K562 (cell line): ENCODE results near the gene PFDN2. TPM values are rescaled to one million over a fixed set of nuclear protein-coding genes. Genes with fewer than 3 reads are reported as not detected.

Source experiments
- ATAC-seq: fragments of 200-7000 bp; cut with Tn5 transposase; 3 replicates; pipeline ENCODE4 v1.9.1; 2020; ENCODE audit warnings: moderate library complexity
- BruUV-seq: library from RNA; stranded (reverse); fragments of 400-500 nt; replicated peaks from 2 replicates; lab custom pipeline; 2021; lab: Mats Ljungman, UMichigan
- CTCF ChIA-PET: fragments of 300-600 bp; formaldehyde crosslinking; extraction: SDS; loops from one replicate; lab custom pipeline; 2021; ENCODE audit warnings: low intra/inter-chr PET ratio; lab: Yijun Ruan, JAX
- POLR2A ChIA-PET: fragments of 300-600, 350-650 bp; sonication (Branson Sonifier 250); formaldehyde crosslinking; extraction: SDS; loops from one replicate; lab custom pipeline; 2021; ENCODE audit warnings: antibody characterized with exemption, inconsistent platforms; lab: Yijun Ruan, JAX
- DNase-seq, 4 experiments: peaks; one replicate each; pipeline versions ENCODE4 v3.0.0 to v3.0.0-alpha.2; 2011 to 2018; ENCODE audit warnings: low spot score in 3 of 4, mixed read lengths in 3 of 4; ENCODE audit errors: extremely low read depth in 1 of 4
- FAIRE-seq: peaks from 2 replicates; lab custom pipeline; 2011; peaks lifted over from hg19 to GRCh38; lab: Jason Lieb, UNC
- H2AFZ ChIP-seq: 2 replicates; pipeline ENCODE4 v1.6.0; 2011; ENCODE audit warnings: low read depth, low read length, control low read depth, inconsistent platforms
- H3K27ac ChIP-seq: fragments of 200-600 bp; 3 replicates; pipeline ENCODE4 v1.8.0; 2011; ENCODE audit warnings: low read depth, mild to moderate bottlenecking, control low read depth, inconsistent platforms, low read length, moderate library complexity, mixed read lengths; ENCODE audit errors: extremely low read depth
- H3K27me3 ChIP-seq, 2 experiments: fragments of 300-600 bp in 1 of 2; 2 replicates in 1 of 2; 3 replicates in 1 of 2; pipeline versions ENCODE4 v1.6.0 to v1.8.0; 2011; ENCODE audit warnings: inconsistent platforms in 2 of 2, low read length in 2 of 2, mild to moderate bottlenecking in 1 of 2, mixed read lengths in 1 of 2, moderate library complexity in 1 of 2; ENCODE audit not compliant: control insufficient read depth in 2 of 2, insufficient read depth in 2 of 2
- H3K36me3 ChIP-seq: fragments of 300-600 bp; 3 replicates; pipeline ENCODE4 v1.8.0; 2011; ENCODE audit warnings: mild to moderate bottlenecking, low read length, inconsistent platforms; ENCODE audit not compliant: control insufficient read depth, insufficient read depth
- H3K4me1 ChIP-seq, 2 experiments: fragments of 200-600 bp in 1 of 2; replicated peaks in 1 of 2; 2 replicates in 1 of 2; 3 replicates in 1 of 2; pipeline versions ENCODE4 v1.5.1 to v1.8.0; 2011; ENCODE audit warnings: inconsistent platforms in 2 of 2, low read length in 2 of 2, mild to moderate bottlenecking in 1 of 2, mixed read lengths in 1 of 2, moderate library complexity in 1 of 2; ENCODE audit not compliant: control insufficient read depth in 2 of 2, insufficient read depth in 2 of 2
- H3K4me2 ChIP-seq: 2 replicates; pipeline ENCODE4 v1.6.1; 2011; ENCODE audit warnings: low read length, control low read depth, inconsistent platforms, mixed read lengths; ENCODE audit not compliant: insufficient read depth
- H3K4me3 ChIP-seq: fragments of 200-600 bp; sonication (generic), shearing (Covaris generic); 2 replicates; pipeline ENCODE4 v1.5.1; 2016; ENCODE audit warnings: control low read depth, inconsistent platforms
- H3K79me2 ChIP-seq: fragments of 200-600 bp; 3 replicates; pipeline ENCODE4 v1.8.0; 2011; ENCODE audit warnings: low read length, inconsistent platforms; ENCODE audit not compliant: control insufficient read depth, insufficient read depth
- H3K9ac ChIP-seq, 2 experiments: 2 replicates each; pipeline versions ENCODE4 v1.6.0 to v1.6.1; 2011; ENCODE audit warnings: low read depth in 2 of 2, low read length in 2 of 2, control low read depth in 1 of 2, inconsistent platforms in 1 of 2, mild to moderate bottlenecking in 1 of 2, mixed read lengths in 1 of 2; ENCODE audit not compliant: insufficient read depth in 1 of 2
- H3K9me1 ChIP-seq: one replicate; pipeline ENCODE4 v1.6.0; 2011; ENCODE audit warnings: inconsistent platforms, mild to moderate bottlenecking, low read length, moderate library complexity; ENCODE audit not compliant: control insufficient read depth, insufficient read depth
- H3K9me3 ChIP-seq: replicated peaks from 2 replicates; pipeline ENCODE4 v1.5.1; 2011; ENCODE audit warnings: low read depth, low read length, inconsistent platforms; ENCODE audit not compliant: control insufficient read depth, insufficient read depth
- H4K20me1 ChIP-seq: replicated peaks from 2 replicates; pipeline ENCODE4 v1.6.1; 2011; ENCODE audit warnings: low read length, inconsistent platforms, mixed read lengths; ENCODE audit not compliant: control insufficient read depth, insufficient read depth
- CC2D1A ChIP-seq: fragments of 450-650 bp; IDR thresholded peaks from 2 replicates; pipeline ENCODE4 v1.6.1; 2017; ENCODE audit warnings: mild to moderate bottlenecking
- CTCF ChIP-seq, 3 experiments: IDR thresholded peaks in 2 of 3; conservative IDR thresholded peaks in 1 of 3; 2 replicates each; pipeline ENCODE4 v1.5.1; 2011 to 2012; ENCODE audit warnings: low read length in 3 of 3, mild to moderate bottlenecking in 3 of 3, control low read depth in 2 of 3, improper control_type of control experiment in 1 of 3, inconsistent platforms in 1 of 3, low read depth in 1 of 3, mixed read lengths in 1 of 3, moderate library complexity in 1 of 3; ENCODE audit not compliant: insufficient read depth in 2 of 3
- MLLT1 ChIP-seq, 2 experiments: fragments of 450-650 bp; IDR thresholded peaks; 2 replicates each; pipeline ENCODE4 v1.6.1; 2016
- PTTG1 ChIP-seq: fragments of 450-650 bp; IDR thresholded peaks from 2 replicates; pipeline ENCODE4 v1.6.1; 2016; ENCODE audit warnings: low read depth, mild to moderate bottlenecking, missing genetic modification characterization, missing compliant biosample characterization
- RB1 ChIP-seq: fragments of 450-650 bp; IDR thresholded peaks from 2 replicates; pipeline ENCODE4 v1.6.1; 2017; ENCODE audit warnings: low read depth, mild to moderate bottlenecking
- RCOR1 ChIP-seq, 2 experiments: IDR thresholded peaks; 2 replicates each; pipeline ENCODE4 v1.6.1; 2012; ENCODE audit warnings: low read depth in 2 of 2, low read length in 2 of 2, borderline replicate concordance in 1 of 2, improper control_type of control experiment in 1 of 2
- SMC3 ChIP-seq: conservative IDR thresholded peaks from 2 replicates; pipeline ENCODE4 v1.6.1; 2011; ENCODE audit warnings: low read depth, low read length, improper control_type of control experiment; ENCODE audit not compliant: insufficient read depth
- STAG1 ChIP-seq: sonication (generic); formaldehyde crosslinking; IDR thresholded peaks from 2 replicates; pipeline ENCODE4 v1.5.0; 2020; ENCODE audit warnings: missing genetic modification reagents, borderline replicate concordance
- TEAD4 ChIP-seq, 2 experiments: sonication (generic) in 1 of 2; formaldehyde crosslinking in 1 of 2; IDR thresholded peaks; 2 replicates each; pipeline versions ENCODE4 v1.6.1 to v1.8.0; 2012 to 2022; ENCODE audit warnings: borderline replicate concordance in 1 of 2, inconsistent platforms in 1 of 2, low read length in 1 of 2, mild to moderate bottlenecking in 1 of 2, missing genetic modification reagents in 1 of 2
- WGBS: fragments of 100-300 bp; shearing (Covaris generic); methylation state at CpG from one replicate; pipeline ENCODE4 v1.1.6; 2016; ENCODE audit warnings: low coverage, mixed read lengths; ENCODE audit not compliant: insufficient coverage; ENCODE audit errors: missing lambda C conversion rate; 5-methylcytosine and 5-hydroxymethylcytosine counted together
- in situ Hi-C: fragments of 300-500 bp; cut with MboI; formaldehyde crosslinking; loops from 4 replicates; pipeline ENCODE4 v1.15.0; 2018; ENCODE audit warnings: inconsistent platforms, mixed read lengths
- intact Hi-C: fragments of 100-400 bp; cut with micrococcal nuclease; formaldehyde crosslinking; loops from 2 replicates; pipeline ENCODE4 v1.14.2; 2022
- polyA plus RNA-seq, 8 experiments: library from polyadenylated mRNA; depleted of rRNA in 4 of 8; stranded (reverse) in 5 of 8; unstranded in 3 of 8; fragments of >200 nt; fragmentation: Nextera tagmentation in 2 of 8; fragmentation: Illumina TruSeq in 1 of 8; extraction: Ambion mirVana in 2 of 8; extraction: Trizol in 1 of 8; gene quantifications; 2 replicates each; pipeline versions ENCODE4 v1.2.1 to v1.2.3, GENCODE V29; 2011 to 2014; ENCODE audit warnings: inconsistent platforms in 1 of 8, missing spikeins in 1 of 8
- total RNA-seq, 7 experiments: library from RNA; depleted of rRNA in 6 of 7; stranded (reverse); fragments of >200 nt in 6 of 7; fragmentation: Illumina TruSeq in 2 of 7; extraction: Trizol in 2 of 7; gene quantifications; 2 replicates each; pipeline versions ENCODE4 v1.2.1 to v1.2.3, GENCODE V29; 2011 to 2021; ENCODE audit warnings: low replicate concordance in 1 of 7

Gene PFDN2
- total and polyA plus RNA-seq, 9 of the 15 experiments (the other 6 are each of a cell fraction or from before 2014, with no cell fraction given) = 50.2 to 361 (median 144) TPM

GRCh38 chr1:161071886-161072371 is 45.9 kb downstream of the PFDN2 start:
- Histone ChIP-seq H3K4me3 (no peak overlapping the region), H3K9me3 (no peaks in the 10 kb centered on the region), H4K20me1 (no peaks in the 10 kb centered on the region), H3K4me2 (no peak overlapping the region; the same call in 1 of the 2 replicates), H3K27me3 (no peaks in the 10 kb centered on the region), H3K79me2 (no peaks in the 10 kb centered on the region), H3K27ac (no peak overlapping the region), H2AFZ (peak overlapping the region; percentile 81), H3K9ac (no peak overlapping the region), H3K9me1 (no peaks in the 10 kb centered on the region), H3K36me3 (no peaks in the 10 kb centered on the region), H3K4me1 (peaks cover 22 to 23% of the 10 kb centered on the region in 2 experiments)
- CTCF ChIA-PET = interaction anchor here (0.6 to 1.9 kb wide), 6 partner anchors 65 to 986 kb away, joined by 3 to 15 read pairs (median 4); partner anchors contain the start of gene B4GALT3
- POLR2A ChIA-PET = no interaction called here
- DNase-seq (peak; percentile 77 to 80 (median 78)), FAIRE-seq (peak; percentile 77), ATAC-seq (peak; percentile 90)
- in situ Hi-C loops (no loop called here), intact Hi-C loops (loop anchor here (1.0 to 10.0 kb wide), 3 partner anchors 25 to 105 kb away; partner anchors contain the start of genes B4GALT3 and DEDD)
- no TSS peak for BruUV-seq
- WGBS = 20% methylated on average over 9 of the region's 9 CpGs
- TF ChIP-seq RB1 (peak; percentile 58), STAG1 (0 out of 2 replicates have a peak, but pooled peaks have one; percentile 18), MLLT1 (IDR thresholded peaks at IDR 0.05) (0 out of 4 replicates have a peak, but pooled peaks of 1 of the 2 experiments have one; percentile 13), RCOR1 (IDR thresholded peaks at IDR 0.05; ENCODE audit: borderline replicate concordance in 1 of 2, low read depth in 2 of 2, low read length in 2 of 2) (peak in 1 of 2 experiments; percentile 45; a peak in 1 of 4 replicates), SMC3 (peak; percentile 91), TEAD4 (IDR thresholded peaks at IDR 0.05; ENCODE audit: low read length) (0 out of 2 replicates have a peak, but pooled peaks have one; percentile 14), TEAD4 (CRISPR knock-in tag; IDR thresholded peaks at IDR 0.05; ENCODE audit: borderline replicate concordance) (no peak), PTTG1 (tag) (no peak), CC2D1A (peak; percentile 37; the same call in 1 of the 2 replicates), CTCF (IDR thresholded peaks at IDR 0.05 in 2 of 3, conservative IDR thresholded peaks at IDR 0.05 in 1 of 3; ENCODE audit: insufficient read depth in 2 of 3, low read depth in 1 of 3, low read length in 3 of 3) (peak; percentile 86 to 91 (median 90))
